ENCODE data around the gene C1orf21.

Gene C1orf21

DNA sequence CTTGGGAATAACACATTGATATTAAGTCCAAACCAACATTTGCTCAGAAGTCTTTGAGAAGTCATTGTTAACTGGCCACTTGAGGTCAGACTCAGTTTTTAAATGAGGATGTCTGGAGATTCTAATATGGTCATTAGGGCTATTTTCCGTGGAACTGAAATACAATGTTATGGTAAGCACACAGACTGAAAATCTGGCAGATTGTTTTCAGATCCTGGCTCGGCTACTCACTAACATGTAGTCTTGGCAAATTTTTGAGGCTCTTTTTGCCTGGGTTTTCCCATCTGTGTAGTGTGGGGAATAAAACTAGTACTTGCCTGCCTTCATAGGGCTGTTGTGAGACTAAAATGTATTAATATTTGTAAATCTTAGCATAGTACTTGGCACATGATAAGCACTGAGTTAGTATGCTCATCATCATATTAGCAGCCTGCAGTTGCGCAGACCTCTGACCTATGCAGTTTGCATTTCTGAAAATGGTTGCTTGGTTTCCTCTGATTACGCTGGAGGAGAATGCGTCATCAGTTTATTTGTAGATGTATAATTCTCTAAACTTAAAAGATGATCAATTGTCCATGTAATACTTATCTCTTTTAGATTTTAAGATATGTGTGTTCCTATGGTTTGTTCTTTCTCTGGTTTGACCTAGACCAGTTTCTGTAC lies 100.8 kb downstream of the C1orf21 start:
- DNase-seq (ENCODE audit: low spot score): no peak

DNA sequence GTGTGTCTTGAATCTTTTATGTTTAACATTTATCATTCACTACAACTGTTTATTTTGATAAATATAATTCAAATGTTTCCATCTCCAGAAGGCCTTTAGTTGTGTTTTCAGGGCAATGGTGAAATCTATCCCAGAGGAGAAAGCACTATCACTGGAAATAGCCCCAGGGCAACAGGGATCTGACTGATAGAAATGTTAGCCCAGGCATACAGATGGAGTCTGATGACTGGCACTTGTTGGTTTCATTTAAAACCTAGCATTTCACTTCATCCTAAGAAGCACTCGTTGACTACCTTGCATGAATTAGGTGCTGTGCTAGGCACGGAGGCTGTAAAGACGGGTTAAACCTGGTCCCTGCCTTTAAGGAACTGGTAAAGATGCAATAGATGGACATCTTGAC lies 103.1 kb downstream of the C1orf21 start:
- DNase-seq (ENCODE audit: low spot score): no peak

DNA sequence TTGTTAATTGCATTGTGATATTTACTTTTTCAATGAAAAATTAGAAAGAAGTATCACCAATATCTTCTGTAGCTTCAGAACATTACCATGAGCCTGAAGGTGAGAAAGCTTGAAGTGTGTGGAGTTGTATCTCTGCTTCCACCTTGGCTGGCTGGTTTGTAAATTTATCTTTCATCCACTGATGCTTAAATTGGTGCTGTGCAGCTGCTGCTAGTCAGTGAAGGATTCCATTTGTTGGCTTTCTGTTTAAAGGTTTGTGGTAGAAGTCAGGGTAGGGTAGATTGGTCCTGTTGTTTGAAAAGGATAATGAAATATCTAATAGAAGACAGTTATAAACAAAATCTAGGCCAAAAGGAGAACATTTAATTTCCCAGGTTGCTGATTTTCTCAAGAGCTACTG lies 105.7 kb downstream of the C1orf21 start:
- no peak for DNase-seq (ENCODE audit: low spot score)

DNA sequence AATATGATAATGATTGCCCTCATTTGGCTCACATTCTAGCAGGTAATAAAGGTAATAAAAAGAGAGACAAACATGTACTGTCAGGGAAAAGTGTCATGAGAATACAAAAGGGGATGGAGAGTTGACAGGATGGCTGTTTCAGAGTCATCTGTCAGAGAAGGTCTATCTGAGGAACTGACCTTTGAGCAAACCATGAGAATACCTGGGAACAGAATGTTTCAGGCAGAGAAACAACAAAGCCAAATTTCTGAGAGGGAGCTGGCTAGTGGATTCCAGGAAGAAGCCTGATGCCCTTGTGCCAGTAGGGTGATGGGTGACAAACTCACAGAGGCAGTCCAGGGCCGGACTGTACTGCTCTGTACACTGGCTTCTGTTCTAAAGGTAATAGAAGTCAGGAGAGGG lies 107.2 kb downstream of the C1orf21 start:
- DNase-seq (ENCODE audit: low spot score): no peak

DNA sequence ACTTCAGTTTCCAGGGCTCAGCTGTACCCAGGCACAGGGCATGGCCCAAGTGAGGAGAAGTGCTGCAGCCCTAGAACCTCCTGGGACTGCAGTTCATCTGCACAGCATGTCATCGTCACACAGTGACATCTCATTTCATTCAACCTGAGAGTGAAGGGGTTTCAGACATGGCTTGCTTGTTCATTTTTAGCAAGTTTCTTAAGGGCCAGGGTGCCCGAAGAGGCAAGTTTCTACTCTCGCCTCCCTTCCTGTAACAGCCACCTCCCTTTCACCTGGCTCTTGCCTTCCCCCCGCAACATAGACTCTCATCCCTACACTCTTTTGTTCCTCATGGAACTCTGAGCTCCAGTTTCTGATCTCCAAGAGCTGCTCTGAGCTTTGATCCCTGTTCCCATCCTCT lies 108.1 kb downstream of the C1orf21 start:
- DNase-seq (ENCODE audit: low spot score): no peak

DNA sequence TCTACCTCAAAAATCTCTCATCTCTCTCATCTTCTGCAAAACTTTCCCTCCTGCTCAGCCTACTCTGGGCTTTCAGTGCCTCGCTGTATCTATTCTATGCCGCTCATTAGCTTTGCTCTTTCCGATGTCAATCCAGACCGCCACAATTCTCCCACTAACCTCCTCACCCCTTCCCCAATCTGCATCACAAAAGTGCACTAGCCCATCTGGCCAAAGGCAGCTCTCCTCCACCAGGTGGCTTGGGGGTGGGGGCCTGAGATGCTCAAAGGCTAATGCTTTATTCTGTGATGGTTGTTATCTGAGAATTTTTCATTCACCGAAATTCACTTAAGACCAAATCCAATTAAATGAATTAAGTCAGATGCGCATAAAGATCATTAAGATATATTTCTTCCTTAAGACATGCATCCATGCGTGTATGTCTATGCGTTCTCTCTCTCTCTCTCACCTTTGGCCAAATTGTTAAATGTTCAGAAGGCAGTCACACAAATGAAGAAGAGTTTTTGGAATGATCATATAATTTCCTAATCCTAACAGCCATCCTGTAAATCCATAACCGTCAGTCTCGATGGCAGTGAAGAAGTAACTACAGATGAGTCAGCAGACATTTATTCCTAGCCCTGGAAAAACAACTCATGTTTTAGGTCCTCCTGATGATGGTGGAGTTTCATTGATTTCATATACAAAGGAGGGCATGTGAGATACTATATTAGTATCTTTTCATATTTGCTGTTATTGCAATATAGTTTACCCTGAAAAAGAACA lies 111.3 kb downstream of the C1orf21 start:
- no peak for DNase-seq (ENCODE audit: low spot score)

DNA sequence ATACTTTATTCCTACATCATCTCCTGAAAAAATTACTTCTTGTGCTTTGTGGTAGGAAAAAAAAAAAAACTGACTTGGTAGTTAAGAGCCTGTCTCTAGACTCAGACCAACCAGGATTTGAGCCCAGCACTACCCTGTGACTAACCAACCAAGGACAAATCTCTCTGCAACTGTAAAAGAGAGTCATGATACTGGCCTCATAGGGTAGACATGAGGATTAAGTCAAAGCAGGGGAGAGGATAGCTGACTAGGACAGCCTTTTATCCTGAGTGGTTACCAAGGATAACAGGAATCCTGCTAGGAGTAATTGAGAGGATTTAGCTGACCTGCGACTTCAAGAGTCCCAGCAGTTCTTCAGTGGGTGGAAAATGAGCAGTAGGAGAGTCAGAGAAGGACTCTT lies 112.8 kb downstream of the C1orf21 start:
- no peak for DNase-seq (ENCODE audit: low spot score)

DNA sequence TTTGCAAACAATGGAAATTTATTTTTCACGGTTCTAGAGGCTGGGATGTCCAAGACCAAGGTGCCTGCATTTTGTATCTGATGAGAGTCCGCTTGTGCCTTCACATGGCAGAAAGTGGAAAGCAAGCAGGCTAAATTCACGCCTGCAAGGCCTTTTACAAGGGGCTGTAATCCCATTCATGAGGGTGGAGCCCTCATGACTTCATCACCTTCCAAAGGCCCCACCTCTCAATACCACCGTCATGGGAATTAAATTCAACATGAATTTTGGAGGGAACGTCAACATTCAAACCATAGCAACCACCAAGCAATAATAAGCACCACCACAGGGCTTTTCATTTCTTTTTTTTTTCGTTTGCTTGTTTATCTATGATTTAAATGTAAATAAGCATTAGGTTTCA lies 115.3 kb downstream of the C1orf21 start:
- DNase-seq (ENCODE audit: low spot score): no peak

DNA sequence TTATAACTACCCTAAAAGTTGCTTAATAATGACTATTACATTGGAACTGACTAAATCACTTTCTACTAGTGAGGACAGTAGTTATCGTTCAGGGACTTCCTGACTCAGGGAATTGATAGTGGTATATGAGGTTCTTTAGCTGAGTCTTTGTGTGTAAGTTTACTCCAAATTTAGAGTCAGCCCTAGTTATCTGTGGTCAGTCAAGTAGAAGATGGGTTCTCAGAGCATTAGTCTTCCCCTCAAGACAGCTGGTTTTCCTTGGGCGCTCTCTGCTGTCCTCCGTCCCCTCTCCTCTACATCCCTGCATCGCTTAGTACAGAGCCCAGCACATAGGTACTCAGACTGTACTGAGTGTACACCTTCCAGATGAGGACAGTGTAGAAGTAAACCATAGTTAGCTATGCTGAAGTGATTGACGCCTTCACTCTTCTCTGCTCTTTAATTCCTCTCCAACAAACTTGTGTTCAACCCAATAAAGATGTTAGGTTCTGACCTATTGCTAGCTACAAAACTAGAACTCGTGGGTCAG lies 116.5 kb downstream of the C1orf21 start:
- no peak for DNase-seq (ENCODE audit: low spot score)

DNA sequence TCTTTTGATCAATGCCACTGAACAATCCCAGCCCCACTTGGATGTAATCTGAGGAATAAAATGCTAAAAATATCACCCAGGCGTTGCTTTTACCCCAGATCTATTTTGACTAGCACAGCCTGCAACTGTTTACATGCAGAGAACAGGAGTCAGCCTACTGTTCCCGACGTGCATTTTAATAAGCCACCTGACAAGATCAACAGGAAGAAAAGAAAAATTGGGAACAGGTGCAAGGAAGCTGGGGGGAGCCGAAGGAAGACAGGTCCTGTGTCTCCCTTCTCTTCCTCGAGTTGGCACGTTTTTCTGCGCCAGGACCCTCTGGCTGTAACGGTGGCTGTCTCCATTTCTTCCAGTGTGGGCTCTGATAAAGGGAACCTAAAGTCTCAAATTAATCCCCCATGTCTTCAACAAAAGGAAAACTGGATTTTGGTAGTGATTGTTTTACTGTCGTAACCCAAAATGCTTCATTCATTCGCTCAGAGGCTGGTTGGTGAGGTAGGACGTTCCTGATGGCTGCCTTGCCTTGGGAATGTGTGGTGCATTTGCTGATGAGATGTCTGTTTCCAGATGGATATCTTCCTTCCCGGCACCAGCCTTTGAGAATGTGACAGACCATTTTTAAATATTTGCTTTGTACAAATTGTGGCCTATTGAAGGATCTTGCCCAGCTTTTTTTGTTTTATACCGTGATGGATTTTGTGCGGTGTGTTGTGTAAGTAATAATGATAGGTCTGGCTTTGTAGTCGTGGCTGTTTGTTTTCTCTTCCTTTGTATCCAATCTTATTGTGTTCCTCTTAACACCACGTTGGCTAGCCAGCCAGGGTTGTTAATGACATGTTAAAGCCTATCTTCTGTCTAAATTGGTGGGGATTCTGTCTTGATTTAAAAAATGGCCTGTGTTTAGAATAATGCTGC lies 117.5 kb downstream of the C1orf21 start:
- DNase-seq (ENCODE audit: low spot score): no peak

DNA sequence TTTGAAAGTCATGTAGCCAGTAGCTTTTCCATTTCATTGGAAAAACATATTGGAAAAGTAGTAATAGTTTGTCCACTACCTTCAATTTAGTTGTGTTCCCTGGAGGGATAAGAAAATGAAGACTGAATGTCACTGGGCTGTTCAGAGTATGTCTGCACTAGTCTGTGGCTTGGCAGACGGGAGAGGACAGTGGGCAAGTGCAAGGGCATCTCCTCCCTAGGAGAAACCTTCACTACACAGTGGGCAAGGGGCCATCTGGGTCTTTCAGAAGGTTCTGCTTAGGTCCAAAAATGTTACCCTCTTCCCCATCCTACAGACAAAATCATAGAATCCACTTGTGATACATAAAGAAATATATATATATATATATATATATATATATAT lies 118.1 kb downstream of the C1orf21 start:
- DNase-seq (ENCODE audit: low spot score): no peak

DNA sequence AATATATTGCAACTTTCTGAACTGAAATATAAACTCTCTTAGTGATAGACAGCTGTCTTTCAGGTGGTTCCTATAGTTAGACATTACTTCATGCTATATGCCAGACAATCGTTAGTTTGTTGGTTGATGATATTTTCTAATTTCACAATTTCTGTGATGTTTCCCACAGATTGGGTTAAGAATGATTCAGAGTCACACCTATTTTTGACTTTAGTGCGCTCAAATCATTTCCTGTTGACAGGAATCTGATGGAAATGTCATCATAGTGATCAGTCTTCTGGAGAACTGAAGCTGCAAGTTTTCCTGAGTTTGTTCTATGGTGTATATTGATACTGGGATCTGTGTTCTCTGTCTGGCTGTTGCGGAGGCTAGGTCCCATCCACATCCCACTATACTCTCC lies 119.7 kb downstream of the C1orf21 start:
- no peak for DNase-seq (ENCODE audit: low spot score)

DNA sequence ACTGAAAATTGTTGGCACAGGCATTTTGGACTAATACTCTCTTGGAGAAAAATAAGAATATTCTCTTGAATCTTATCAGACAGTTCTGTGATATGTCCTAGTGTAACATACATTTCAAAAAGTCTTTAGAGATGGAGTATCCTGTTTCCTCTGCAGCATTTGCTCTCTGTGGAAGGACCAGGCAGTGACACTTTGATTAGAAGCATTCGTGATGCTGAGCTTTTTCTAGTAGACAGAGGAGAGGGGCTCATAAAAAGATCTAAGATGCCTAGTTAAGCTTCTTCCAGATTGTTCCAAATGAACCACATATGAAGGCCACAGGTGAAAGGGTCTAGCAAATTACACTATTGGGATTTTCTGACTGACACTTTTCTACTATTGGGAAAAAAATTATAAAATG lies 120.3 kb downstream of the C1orf21 start:
- no peak for DNase-seq (ENCODE audit: low spot score)

DNA sequence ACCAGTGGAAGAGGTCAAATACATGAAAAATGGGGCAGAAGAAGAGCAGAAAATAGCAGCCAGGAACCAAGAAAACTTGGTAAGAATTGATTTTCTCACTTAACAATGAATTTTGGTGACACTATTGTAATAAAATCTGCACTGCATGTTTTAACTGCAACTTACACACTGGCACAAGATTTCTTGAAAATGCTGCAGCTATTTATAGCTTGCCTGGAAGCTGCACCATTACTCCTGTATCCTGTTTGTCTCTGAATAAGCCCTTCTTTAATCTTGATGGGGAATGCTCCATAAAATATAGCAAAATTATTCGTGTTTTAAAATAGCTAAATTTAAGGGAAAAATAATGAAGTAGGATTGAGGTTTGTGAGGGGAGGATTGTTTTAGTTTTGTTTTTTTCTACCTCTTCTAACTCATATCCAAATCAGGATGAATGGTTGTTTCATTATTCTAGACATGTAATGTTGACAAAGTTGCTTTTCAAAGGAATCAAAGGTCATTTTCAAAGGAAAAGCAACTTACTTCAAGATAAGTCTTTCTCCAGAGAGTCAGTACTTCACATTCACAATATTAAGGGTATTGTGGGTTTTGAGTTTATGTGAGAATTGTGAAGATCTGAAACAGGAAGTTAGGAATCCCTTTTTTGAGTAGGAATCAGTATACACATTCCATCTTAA lies 120.9 kb downstream of the C1orf21 start:
- DNase-seq (ENCODE audit: low spot score): no peak

DNA sequence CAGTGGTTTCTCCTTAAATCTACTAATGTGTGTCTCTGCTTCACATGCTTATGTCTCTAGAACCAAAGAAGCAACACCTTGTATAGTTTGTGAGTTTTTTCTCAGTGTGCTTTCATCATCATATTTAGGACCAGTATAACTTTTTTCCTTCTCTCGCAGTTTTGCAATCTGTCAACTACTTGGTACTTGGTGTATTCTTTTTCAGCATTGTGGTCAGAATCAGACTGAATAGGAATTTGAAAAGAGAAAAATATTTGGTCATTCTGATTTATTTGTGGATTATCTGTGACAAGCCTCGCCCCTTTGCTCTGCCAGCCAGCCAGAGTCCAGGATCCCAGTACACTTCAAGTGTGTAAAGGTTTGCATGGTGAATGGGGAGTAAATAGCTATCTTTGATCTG lies 122.3 kb downstream of the C1orf21 start:
- DNase-seq (ENCODE audit: low spot score): no peak

DNA sequence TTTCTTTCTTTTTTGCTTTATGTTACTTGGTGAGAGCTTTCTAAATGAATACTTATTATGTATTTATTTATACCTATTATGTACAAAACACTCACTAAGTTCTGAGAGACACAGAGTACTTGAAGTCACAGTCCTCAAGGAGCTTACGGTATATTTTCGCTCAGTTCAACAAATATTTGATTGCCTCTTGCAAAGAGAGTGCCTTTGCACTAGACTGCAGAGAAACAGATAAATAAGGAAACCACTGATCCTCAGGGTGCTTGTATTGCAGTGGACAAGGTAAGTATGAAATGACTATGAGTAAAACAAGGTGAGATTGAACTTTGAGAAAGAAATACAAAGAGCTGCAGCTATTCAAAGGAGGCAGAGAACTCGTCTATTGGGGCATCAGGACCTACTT lies 123.3 kb downstream of the C1orf21 start:
- no peak for DNase-seq (ENCODE audit: low spot score)

DNA sequence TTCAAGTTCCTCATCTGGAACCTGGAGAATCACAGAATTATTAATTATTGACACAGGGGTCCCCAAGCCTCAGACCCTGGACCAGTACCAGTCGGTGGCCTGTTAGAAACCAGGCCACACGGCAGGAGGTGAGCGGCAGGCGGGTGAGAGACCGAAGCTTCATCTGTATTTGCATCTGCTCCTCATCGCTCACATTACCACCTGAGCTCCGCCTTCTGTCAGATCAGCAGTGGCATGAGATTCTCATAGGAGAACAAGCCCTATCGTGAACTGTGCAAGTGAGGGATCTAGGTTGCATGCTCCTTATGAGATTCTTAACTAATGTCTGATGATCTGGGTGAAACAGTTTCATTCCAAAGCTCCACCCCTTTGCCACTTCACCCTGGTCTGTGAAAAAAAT lies 125.9 kb downstream of the C1orf21 start:
- no peak for DNase-seq (ENCODE audit: low spot score)

DNA sequence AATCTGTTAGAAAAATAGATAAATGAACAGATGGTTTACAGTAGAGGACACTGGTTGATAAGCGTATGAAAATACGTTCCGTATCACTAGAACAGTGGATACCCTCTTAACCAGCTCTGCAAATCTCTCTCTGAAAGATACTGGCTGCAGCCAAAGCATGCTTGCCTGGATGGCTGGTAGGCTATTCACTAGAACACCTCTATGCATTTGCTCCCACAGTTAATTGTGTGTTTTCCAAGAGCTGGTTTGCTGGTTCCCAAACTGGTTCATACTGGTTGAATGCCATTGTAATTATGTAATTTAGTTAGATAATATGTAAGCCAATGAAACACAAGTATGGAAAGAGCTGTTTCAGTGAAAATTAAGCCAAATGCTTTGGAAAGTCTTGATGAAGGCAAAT lies 126.6 kb downstream of the C1orf21 start:
- no peak for DNase-seq (ENCODE audit: low spot score)

DNA sequence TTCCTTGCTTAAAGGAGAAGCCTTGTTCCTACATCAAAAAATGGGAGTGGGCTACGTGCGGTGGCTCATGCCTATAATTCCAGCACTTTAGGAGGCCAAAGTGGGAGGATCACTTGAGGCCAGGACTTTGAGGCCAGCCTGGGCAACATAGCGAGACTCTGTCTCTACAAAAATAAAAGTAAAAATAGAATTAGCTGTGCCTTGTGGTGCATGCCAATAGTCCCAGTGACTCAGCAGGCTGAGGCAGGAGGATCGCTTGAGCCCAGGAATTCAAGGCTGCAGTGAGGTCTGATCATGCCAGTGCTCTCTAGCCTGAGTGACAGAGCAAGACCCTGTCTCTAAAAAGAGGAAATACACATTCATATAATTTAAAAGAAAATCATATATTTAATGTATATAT lies 127.1 kb downstream of the C1orf21 start:
- DNase-seq (ENCODE audit: low spot score): no peak

DNA sequence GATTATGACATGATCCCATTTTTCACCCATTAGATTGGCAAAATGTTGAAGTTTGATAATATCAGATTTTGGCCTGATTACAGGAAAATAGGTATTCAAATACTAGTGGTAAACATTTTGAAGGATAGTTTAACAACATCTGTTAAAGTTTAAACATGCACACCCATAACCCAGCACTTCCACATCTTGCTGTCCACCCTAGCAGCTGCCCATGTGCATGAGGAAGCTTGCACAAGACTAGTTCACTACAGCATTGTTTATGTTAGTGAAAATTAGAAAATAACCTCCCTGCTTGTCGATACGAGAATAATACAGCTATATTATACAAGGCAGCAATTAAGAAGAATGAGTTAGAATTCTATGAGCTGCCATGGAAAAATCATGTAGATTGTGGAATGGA lies 127.6 kb downstream of the C1orf21 start:
- no peak for DNase-seq (ENCODE audit: low spot score)

DNA sequence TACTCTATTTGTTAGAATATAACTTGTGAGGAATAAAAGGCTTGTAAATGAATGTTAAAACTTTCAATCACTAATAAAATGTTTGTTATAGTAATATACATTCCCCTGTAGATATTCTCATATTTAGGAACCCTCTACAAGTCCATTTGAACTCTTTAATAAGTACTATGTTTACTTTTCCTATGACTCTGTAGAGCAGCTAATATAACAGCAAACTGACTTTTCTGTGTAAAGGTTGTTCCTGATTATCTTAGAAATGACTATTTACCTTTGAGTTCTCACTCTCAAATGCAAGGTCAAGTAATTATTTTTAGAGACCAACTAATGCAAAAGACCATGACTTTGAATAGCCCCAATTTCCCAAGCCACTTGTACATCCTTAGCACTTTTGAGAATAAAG lies 130.3 kb downstream of the C1orf21 start:
- DNase-seq (ENCODE audit: low spot score): no peak

DNA sequence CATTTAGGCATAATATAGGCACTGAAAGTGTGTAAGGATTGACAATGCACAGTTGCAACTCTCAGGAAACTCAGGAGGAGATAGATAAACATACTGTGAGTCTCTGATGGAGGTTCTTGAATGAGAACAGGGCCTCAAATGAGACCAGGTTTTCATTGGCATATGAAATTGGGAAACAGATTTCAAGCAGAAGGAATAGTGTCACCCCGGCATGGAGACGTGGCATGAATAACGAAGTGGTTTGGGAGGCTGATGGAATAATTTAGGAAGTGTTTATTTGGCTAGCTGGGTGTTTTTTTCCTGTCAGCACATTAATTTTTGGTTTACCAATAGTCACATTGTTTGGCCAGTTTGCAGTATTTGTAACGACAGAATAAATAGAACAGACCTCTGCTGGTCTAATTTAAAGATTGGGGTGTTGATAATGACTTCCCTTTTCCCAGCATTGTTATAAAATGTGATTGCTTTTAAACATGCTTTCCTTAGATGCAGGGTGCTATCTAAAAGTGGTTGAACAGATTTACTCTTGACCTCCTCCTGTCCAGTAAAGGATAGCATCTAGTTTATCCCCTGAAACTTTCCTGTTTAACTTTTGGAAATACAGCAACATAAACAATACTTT lies 132.0 kb downstream of the C1orf21 start:
- no peak for DNase-seq (ENCODE audit: low spot score)

Measured in hematopoietic multipotent progenitor cell treated with erythropoietin and hydrocortisone succinate and interleukin-3 and kit ligand, for 15 days (in vitro differentiated cells).